NCI-H69 (cell line): ENCODE data around the gene CHRNA10.

Source experiments
- DNase-seq: peaks from one replicate; lab custom pipeline; 2025; lab: John Stamatoyannopoulos, UW

The CHRNA10 gene, protein sequence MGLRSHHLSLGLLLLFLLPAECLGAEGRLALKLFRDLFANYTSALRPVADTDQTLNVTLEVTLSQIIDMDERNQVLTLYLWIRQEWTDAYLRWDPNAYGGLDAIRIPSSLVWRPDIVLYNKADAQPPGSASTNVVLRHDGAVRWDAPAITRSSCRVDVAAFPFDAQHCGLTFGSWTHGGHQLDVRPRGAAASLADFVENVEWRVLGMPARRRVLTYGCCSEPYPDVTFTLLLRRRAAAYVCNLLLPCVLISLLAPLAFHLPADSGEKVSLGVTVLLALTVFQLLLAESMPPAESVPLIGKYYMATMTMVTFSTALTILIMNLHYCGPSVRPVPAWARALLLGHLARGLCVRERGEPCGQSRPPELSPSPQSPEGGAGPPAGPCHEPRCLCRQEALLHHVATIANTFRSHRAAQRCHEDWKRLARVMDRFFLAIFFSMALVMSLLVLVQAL

DNA sequence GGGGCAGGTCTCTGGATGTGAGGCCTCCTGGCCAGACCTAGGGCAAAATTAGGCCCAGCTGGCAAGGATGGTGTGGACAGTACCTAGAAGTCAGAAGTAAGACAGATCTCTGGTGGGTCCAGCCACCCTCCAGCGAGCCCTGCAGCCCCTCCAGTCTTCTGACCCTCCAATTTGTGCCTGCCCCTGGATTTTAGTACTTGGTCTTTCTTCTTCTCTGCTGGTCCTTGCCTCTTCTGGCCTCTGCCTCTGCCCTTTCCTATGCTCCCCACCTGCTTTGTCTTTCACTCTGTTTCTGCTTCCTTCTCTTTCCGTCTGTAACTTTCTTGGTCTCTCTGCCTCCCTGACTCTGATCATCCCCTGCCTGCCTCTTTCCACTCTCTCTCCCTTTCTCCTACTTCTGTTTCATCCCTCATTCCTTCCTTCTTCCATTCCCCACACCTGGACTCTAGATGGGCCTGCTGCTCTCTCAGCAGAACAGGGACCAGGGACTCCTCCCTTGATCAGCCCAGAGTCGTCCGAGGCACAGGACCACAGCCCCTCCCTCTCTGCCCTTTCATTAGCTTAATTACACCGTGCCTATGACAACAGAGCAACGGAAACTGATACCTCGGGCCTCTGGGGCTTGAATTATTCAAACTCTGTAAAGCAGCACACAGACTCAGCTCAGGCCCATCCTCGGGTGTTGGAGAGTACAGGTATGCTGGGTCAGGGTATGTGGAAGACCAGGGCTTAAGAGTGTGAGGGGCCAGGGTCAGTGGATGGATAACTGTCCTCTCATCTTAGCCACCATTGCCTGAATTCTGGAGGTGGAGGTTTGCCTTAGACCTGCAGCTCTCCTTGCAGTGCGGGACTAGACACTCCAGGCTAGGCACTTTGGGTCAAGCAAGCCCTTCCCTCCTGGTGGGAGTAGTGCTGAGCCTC lies at the start of gene CHRNA10:
TSS of gene CHRNA10 (minus strand) at position 51 of the 921 bp plus-strand sequence. CDS start 72 bp downstream, outside the sequence.
- peak; percentile 14 for DNase-seq

DNA sequence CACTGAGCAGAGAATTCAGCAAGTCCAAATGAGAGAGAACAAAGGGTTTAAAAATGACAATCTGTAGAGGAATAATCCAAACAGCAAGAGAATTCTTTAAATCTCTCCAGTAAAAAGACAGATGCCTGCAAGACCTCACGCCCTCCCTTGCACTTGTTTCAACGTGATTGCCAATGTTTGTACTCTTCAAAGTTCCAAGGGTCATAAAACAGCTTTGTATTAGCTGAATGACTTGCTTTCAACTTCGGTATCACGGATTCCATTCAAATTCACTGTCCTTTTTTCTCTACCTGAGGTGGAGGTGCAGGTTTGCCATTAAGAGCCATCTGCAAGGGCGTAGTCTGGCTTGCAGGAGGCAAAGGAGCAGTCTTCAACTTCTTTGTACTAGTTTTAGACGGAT lies 41.1 kb upstream of the CHRNA10 start:
- no peak for DNase-seq

DNA sequence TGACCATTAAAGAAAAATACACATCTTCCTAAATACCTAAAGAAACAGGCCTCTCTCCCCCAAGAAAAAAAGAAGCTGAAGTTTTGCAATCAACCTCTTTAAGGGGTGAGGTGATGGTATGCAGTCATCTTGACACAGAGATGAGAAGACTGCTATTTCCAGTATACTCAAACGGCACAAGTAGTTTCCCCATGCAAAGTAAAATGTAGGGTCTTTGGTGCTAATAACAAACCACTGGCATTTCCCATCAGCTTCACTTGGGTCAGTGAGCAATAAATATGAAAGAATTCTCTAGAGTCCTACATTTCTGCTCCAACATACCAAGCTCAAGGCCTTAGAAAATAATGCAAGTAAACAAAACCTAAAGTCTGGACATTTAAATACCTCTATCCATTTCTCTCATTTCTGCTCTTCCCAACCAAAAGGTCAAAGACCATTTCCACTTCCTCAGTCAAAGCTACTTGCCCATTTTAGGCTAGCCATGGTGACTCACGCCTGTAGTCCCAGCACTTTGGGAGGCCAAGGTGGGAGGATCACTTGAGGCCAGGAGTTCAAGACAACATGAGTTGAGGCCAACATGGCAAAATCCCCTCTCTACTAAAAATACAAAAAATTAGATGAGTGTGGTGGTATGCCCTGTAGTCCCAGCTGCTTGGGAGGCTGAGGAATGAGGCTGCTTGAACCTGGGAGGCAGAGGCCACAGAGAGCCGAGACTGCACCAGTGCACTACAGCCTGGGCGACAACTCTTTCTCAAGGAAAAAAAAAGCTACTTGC lies 39.5 kb upstream of the CHRNA10 start:
- DNase-seq: no peak

DNA sequence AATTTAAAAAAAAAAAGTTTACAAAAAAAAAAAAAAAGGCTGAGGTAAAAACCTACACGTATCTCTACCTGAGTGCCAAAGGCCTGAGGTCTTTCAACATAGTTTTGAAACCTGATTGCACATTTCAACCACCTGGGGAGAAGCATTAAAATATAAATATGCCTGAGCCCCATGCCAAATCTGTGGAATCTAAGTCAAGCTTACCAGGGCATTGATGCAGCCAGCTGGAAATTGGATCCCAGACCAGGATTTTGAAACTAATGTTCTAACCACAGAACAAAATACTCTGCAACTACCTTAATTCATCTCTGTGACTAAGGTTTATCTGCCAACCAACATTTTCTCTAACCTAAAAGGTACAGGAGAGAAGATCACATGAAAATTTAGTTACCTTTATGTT lies 38.8 kb upstream of the CHRNA10 start:
- no peak for DNase-seq

DNA sequence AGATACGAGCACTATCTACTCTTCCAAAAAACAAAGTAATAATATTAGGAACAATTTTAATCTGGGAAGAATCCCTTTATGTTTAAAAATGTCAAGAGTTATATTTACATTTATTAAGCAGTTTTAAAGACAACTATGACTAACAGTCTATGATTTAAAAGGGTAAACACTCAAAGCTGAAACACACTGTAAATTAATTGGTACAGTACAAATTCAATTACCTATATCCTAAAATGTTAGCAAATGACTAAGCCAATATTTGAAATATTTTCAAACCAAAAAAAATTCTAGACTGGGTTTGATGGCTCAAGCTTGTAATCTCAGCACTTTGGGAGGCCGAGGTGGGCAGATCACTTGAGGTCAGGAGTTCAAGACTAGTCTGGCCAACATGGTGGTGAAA lies 36.0 kb upstream of the CHRNA10 start:
- no peak for DNase-seq

DNA sequence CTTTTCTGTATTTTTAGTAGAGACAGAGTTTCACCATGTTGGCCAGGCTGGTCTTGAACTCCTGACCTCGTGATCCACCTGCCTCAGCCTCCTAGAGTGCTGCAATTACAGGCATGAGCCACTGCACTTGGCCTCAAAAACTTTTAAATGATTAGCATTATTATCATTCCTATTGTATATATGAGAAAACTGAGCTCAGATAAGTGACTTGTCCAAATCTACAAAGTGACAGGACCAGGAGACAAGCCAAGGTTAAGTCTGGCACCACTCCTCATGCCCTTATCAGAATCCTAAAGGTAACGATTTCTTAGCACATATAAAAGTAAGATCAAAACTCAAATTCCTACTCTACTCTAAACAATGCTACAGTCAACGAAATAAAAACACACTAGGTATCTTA lies 32.2 kb upstream of the CHRNA10 start:
- DNase-seq: no peak

DNA sequence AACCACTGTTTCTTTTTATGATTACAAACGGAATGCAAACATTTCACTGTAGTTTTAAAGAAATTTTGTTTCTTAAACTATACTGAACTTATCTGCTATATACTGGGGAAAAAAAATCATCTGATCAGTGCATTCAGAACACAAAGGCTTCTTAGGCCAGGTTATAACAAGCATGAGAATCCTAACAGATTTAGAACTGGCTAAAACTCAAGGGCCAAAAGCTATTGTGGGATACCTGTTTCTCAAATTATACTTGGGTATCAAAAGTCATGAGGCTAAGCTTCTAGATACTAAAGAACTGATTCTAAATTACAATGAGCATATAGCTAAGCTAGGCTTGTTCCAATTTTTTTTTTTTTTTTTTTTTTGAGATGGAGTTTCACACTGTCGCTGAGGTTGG lies 29.7 kb upstream of the CHRNA10 start:
- no peak for DNase-seq

DNA sequence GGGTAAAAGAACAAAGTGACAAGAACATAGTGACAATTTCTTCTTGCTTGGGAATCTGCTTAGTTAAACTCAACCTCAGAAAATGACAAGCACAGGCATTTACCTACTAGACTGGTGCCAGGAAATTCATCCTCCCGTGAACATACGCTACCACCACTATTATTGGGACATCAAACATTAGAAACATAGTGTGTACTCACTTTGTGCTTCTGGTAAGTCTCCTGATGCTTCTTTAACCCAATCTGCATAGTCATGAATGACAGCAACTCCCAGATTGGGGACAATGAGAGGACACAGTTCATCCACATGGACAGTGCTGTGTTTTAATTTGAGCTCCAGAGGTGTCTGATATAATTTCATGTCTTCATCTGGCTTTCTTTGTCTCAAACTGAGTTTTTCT lies 29.2 kb upstream of the CHRNA10 start:
- DNase-seq: no peak

DNA sequence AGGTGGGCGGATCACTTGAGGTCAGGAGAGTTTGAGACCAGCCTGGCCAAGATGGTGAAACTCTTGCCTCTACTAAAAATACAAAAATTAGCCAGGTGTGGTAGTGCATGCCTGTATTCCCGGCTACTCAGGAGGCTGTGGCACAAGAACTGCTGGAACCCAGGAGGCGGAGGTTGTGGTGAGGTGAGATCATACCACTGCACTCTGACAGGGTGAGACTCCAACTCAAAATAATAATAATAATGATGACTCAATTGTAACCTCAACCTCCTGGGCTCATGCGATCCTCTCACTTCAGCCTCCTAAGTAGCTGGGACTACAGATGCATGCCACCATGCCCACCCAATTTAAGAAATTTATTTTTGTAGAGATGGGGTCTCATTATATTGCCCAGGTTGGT lies 15.6 kb upstream of the CHRNA10 start:
- DNase-seq: no peak

DNA sequence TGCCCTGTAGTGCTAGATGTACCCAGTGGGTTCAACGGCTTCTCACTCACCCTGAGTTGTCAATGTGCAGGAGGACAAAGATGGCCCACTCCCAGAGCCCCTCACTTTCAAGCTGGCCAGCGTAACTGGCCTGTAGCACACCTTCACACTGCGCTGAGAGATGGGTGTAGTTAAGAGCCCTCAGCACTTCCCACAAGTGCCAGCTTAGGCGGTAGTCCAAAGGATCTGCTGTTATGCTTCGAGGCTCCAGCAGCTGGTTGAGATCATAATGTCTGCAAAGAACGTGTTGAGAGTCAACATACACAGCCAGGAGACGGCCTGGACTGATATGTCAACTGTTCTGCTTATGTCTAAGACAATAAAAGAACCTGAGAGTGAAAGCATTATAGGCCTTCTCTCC lies 14.7 kb upstream of the CHRNA10 start:
- no peak for DNase-seq

DNA sequence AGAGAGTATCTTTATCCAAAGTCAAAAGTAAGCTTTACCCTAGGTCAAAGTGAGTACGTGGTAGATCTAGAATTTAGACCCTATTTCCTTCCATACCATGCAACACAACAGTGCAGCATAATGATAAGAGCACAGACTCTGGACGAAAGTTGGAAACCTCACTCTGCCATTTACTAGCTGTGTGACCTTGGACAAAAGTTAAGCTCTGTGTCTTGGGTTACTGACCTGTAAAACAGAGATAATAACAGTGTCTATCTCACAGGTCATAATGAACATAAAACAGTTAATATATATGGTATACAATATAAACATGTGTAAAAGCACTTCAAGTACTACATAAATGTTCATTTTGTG lies 13.6 kb upstream of the CHRNA10 start:
- no peak for DNase-seq

DNA sequence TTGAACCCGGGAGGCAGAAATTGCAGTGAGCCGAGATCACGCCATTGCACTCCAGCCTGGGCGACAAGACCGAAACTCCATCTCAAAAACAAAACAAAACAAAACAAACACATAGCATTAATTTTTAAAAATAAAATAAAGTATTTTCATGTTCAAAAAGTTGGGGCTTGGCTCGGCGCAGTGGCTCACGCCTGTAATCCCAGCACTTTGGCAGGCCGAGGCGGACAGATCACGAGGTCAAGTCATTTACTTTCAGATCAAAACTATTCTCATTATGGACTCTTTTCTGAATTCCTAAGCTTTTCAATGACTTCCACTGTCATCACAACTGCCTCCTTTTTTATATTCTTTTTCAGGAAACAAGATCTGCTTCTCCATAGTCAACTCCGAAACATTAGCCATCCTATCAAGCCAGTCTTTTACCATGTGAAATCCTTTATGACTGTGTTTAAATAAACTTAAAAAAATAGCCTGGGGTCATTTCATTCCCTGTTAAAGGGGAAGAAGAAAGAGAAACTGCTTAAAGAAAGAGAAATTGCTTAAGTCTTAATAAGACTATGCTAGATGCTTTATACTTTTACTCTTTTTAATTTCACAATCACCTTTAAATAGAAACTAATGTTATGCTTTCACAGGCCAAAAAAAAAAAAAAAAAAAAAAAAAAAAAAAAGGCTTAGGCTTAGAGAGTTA lies 13.1 kb upstream of the CHRNA10 start:
- no peak for DNase-seq

DNA sequence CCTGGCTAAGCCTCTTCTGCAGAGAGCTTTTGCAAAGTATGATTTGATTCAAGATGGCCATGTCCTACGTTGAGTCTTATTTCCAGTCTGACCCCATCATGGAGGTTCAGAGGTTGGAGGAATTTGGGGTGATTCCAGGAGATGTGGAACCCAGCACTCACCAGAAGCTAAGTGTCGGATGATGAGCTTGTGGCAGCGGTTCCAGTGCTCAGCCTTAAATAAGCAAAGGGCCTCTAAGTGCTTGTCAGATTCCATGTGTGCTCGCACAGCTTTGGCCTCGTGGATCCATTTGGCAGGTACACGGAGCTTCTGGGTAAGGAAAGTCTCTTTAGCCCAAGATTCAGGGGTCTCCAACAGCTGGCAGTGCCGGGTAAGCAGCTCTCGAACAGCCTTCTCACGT lies 11.9 kb upstream of the CHRNA10 start:
- DNase-seq: no peak

DNA sequence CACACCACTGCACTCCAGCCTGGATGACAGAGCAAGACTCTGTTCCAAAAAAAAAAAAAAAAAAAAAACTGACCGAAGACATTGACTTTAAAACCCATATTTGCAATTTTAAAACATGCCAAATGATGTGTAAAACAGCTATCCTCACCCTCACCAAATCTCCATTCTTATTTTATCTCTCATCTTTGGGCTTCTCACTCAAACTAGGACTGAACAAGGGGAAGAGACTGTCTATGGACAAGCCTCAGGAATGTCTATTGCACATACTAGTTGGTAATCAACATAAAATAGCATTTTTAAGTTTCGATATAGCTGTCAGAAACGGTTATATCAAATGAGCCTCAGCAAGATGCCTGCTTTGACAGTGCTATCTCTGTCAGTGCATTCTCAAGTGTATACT lies 7.9 kb upstream of the CHRNA10 start:
- DNase-seq: no peak

DNA sequence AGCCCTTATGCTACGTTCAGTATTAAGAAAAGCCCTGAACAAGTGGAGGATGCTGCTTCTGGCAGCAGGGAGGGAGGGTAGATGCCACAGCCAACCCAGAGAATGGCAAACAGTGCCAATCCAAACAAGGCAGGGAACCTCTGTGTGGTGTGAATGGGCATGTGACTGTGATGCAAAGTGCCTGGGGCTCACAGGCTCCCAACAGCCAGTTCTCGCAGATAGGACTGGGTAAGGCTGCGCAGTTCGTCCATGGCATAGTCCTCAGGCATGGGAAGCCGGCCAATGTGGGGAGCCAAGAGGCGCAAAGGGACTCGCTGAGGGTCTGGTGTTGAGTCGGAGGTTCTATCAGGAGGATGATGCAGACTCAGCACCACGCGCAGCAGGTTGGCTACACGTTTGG lies 4.8 kb upstream of the CHRNA10 start:
- DNase-seq: no peak

DNA sequence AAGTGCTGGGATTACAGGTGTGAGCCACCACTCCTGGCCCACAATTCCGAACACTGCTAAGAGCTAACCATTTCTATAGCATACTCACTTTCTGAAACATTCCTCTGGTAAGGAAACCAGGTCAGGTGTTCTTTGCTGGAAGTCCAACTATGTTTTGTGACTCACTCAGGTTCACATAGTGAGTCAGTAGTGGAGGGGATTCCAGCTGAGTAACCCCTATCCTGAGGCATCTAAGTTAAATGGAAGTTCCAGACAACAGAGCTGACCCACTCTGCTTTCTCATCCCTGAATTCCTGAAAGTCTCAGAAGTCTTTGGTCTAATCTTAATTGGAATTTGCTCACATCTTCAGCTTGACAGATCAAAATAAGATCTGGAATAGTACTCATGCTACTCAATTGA lies 3.0 kb upstream of the CHRNA10 start:
- DNase-seq: no peak

DNA sequence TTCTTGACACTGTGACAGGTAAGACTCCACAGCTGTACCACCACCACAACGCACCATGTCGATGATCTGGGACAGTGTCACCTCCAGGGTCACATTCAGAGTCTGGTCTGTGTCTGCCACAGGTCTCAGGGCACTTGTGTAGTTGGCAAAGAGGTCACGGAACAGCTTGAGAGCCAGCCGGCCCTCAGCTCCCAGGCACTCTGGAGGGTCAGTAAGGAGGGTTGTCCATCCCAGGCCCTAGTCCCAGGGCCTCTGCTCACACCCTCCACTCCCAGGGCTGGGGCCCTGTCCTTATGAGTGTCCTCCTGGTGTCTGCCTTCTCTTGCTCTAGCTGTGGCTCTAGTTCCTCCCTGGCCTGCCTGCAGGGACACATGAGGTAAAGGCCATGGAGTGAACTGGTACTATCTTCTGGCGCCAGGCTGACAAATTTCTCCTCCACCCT lies 1.4 kb downstream of the CHRNA10 start:
- no peak for DNase-seq

DNA sequence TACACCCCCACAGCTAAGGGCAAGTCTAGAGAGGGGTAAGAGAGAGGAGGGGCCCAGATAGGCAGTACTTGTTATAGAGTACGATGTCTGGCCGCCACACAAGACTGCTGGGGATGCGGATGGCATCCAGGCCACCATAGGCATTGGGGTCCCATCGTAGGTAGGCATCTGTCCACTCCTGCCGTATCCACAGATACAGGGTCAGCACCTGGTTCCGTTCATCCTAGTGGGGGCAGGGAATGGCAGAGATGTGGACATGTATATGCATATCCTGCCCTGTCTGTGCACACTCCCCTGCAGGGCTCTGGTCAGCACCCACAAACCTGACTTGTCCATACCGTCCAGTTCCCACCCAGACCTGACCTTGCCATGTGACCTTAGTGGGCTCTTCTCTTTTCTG lies 2.1 kb downstream of the CHRNA10 start:
- DNase-seq: no peak

DNA sequence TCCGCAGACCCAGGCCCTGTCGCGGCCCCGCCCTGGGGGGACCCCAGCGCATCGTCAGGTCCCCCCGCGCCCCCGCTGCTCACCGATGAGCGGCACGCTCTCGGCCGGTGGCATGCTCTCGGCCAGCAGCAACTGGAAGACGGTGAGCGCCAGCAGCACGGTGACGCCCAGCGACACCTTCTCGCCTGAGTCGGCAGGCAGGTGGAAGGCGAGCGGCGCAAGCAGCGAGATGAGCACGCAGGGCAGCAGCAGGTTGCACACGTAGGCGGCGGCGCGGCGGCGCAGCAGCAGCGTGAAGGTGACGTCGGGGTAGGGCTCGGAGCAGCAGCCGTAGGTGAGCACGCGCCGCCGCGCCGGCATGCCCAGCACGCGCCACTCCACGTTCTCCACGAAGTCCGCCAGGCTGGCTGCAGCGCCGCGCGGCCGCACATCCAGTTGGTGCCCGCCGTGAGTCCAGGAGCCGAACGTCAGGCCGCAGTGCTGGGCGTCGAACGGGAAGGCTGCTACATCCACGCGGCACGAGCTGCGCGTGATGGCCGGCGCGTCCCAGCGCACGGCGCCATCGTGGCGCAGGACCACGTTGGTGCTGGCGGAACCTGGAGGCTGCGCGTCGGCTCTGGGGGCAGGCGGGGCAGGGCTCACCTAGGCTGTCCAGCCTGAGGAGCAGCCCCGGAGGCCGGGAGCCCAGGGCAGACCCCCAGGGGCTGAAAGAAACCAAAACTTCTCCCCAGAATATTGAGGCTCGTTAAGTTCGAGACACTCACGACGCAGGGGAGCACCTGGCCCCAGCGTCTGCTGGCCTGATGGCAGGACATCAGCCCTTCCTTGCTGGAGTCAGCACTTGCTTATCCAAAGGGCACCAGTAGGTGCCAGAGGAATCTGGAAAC lies 3.8 kb downstream of the CHRNA10 start:
- DNase-seq: no peak

DNA sequence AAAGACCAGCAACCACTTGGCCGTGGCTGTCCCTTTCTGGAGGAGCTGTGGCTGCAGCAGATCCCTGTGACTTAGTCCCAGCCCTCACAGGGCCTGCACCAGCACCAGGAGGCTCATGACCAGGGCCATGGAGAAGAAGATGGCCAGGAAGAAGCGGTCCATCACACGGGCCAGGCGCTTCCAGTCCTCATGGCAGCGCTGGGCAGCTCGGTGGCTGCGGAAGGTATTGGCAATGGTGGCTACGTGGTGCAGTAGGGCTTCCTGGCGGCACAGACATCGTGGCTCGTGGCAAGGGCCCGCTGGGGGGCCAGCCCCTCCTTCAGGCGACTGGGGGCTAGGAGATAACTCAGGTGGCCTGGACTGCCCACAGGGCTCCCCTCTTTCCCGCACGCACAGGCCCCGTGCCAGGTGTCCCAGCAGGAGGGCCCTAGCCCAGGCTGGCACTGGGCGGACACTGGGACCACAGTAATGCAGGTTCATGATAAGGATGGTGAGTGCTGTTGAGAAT lies 5.1 kb downstream of the CHRNA10 start:
- DNase-seq: no peak
